HepG2 (cell line): ENCODE data around the gene SLC6A4. TPM values are rescaled to one million over a fixed set of nuclear protein-coding genes. Genes with fewer than 3 reads are reported as not detected.
A peak's percentile ranks its signal among the peaks of the same experiment; 100 is the strongest.

Experiments
- ATAC-seq: fragments of 200-7000 bp; cut with Tn5 transposase; 3 replicates; pipeline ENCODE4 v1.9.1; 2020; ENCODE audit warnings: mild to moderate bottlenecking, moderate library complexity
- BruUV-seq: library from RNA; stranded (reverse); fragments of 400-500 nt; replicated peaks from 2 replicates; lab custom pipeline; 2021; lab: Mats Ljungman, UMichigan
- CTCF ChIA-PET: fragments of 300-600 bp; formaldehyde crosslinking; extraction: SDS; loops from one replicate; lab custom pipeline; 2021; ENCODE audit warnings: low total read pairs, inconsistent platforms, low intra/inter-chr PET ratio; lab: Yijun Ruan, JAX
- POLR2A ChIA-PET: fragments of 350-600 bp; sonication (Branson Sonifier 250); formaldehyde crosslinking; loops from one replicate; lab custom pipeline; 2020; ENCODE audit warnings: antibody characterized with exemption, inconsistent platforms; lab: Yijun Ruan, JAX
- DNase-seq: peaks from one replicate; pipeline ENCODE4 v3.0.0-alpha.2; 2015; ENCODE audit warnings: low spot score
- FAIRE-seq: peaks from 3 replicates; lab custom pipeline; 2011; peaks lifted over from hg19 to GRCh38; lab: Jason Lieb, UNC
- H2AFZ ChIP-seq: one replicate; pipeline ENCODE4 v1.6.1; 2011; ENCODE audit warnings: low read length, inconsistent platforms
- H3K27ac ChIP-seq: fragments of 300-600 bp; 3 replicates; pipeline ENCODE4 v1.8.0; 2011; ENCODE audit warnings: mixed run types, mild to moderate bottlenecking, mixed read lengths, low read length, inconsistent platforms; ENCODE audit not compliant: insufficient read depth; ENCODE audit errors: extremely low read length
- H3K27me3 ChIP-seq, 2 experiments: fragments of 200-600 bp in 1 of 2; 2 replicates in 1 of 2; 3 replicates in 1 of 2; pipeline versions ENCODE4 v1.6.0 to v1.8.0; 2011; ENCODE audit warnings: low read length in 2 of 2, mild to moderate bottlenecking in 2 of 2, moderate library complexity in 2 of 2, inconsistent platforms in 1 of 2; ENCODE audit not compliant: insufficient read depth in 2 of 2, control insufficient read depth in 1 of 2
- H3K36me3 ChIP-seq, 2 experiments: fragments of 200-600 bp in 1 of 2; replicated peaks in 1 of 2; 2 replicates in 1 of 2; 3 replicates in 1 of 2; pipeline versions ENCODE4 v1.5.1 to v1.8.0; 2011; ENCODE audit warnings: low read length in 2 of 2, inconsistent platforms in 1 of 2; ENCODE audit not compliant: insufficient read depth in 2 of 2, control insufficient read depth in 1 of 2
- H3K4me1 ChIP-seq: 2 replicates; pipeline ENCODE4 v1.5.1; 2012; ENCODE audit warnings: low read length, inconsistent platforms; ENCODE audit not compliant: insufficient read depth
- H3K4me2 ChIP-seq: 2 replicates; pipeline ENCODE4 v1.6.0; 2011; ENCODE audit warnings: low read depth, low read length, inconsistent platforms
- H3K4me3 ChIP-seq, 3 experiments: fragments of 200-600 bp in 1 of 3; sonication (generic), shearing (Covaris generic) in 1 of 3; replicated peaks in 1 of 3; 2 replicates each; pipeline ENCODE4 v1.5.1; 2011 to 2016; ENCODE audit warnings: low read length in 3 of 3, inconsistent platforms in 2 of 3, low read depth in 2 of 3, mild to moderate bottlenecking in 2 of 3, control low read depth in 1 of 3, mixed read lengths in 1 of 3; ENCODE audit not compliant: insufficient read depth in 1 of 3
- H3K79me2 ChIP-seq: one replicate; pipeline ENCODE4 v1.6.1; 2011; ENCODE audit warnings: low read length, inconsistent platforms; ENCODE audit not compliant: insufficient read depth
- H3K9ac ChIP-seq: 2 replicates; pipeline ENCODE4 v1.6.0; 2011; ENCODE audit warnings: mild to moderate bottlenecking, low read depth, low read length, inconsistent platforms; ENCODE audit not compliant: insufficient read depth
- H3K9me3 ChIP-seq: 2 replicates; pipeline ENCODE4 v1.5.1; 2012; ENCODE audit warnings: mild to moderate bottlenecking, low read length
- H4K20me1 ChIP-seq: 2 replicates; pipeline ENCODE4 v1.6.0; 2011; ENCODE audit warnings: inconsistent platforms, mild to moderate bottlenecking, low read length, moderate library complexity; ENCODE audit not compliant: insufficient read depth
- ATM ChIP-seq: fragments of 450-650 bp; IDR thresholded peaks from 2 replicates; pipeline ENCODE4 v1.7.1; 2017; ENCODE audit warnings: mild to moderate bottlenecking, borderline replicate concordance
- CHD2 ChIP-seq: IDR thresholded peaks from 2 replicates; pipeline ENCODE4 v1.6.1; 2011; ENCODE audit warnings: low read depth, low read length, improper control_type of control experiment
- MBD4 ChIP-seq: IDR thresholded peaks from 2 replicates; pipeline ENCODE4 v1.6.1; 2012; ENCODE audit warnings: low read length, inconsistent platforms, borderline replicate concordance
- MEIS2 ChIP-seq: sonication (generic); formaldehyde crosslinking; IDR thresholded peaks from 2 replicates; pipeline ENCODE4 v1.9.0; 2021; ENCODE audit warnings: mild to moderate bottlenecking, missing genetic modification reagents
- PHF21A ChIP-seq: sonication (generic); formaldehyde crosslinking; IDR thresholded peaks from 2 replicates; pipeline ENCODE4 v1.5.0; 2020; ENCODE audit warnings: mild to moderate bottlenecking, missing genetic modification reagents
- POGZ ChIP-seq: sonication (generic); formaldehyde crosslinking; IDR thresholded peaks from 2 replicates; pipeline ENCODE4 v1.4.0; 2020; ENCODE audit warnings: mild to moderate bottlenecking, missing genetic modification reagents
- RBAK ChIP-seq: sonication (generic); formaldehyde crosslinking; IDR thresholded peaks from 2 replicates; pipeline ENCODE4 v1.5.1; 2020; ENCODE audit warnings: mild to moderate bottlenecking, missing genetic modification reagents
- ZNF724P ChIP-seq: sonication (generic); formaldehyde crosslinking; IDR thresholded peaks from 2 replicates; pipeline ENCODE4 v1.8.0; 2022; ENCODE audit warnings: missing genetic modification reagents, borderline replicate concordance
- ZNF772 ChIP-seq: sonication (generic); formaldehyde crosslinking; IDR thresholded peaks from 2 replicates; pipeline ENCODE4 v1.5.0; 2020; ENCODE audit warnings: mild to moderate bottlenecking, missing genetic modification reagents
- ZNF781 ChIP-seq: sonication (generic); formaldehyde crosslinking; IDR thresholded peaks from 2 replicates; pipeline ENCODE4 v1.5.1; 2020; ENCODE audit warnings: borderline replicate concordance, mild to moderate bottlenecking, missing genetic modification reagents; ENCODE audit errors: not compliant biosample characterization
- WGBS: methylation state at CpG from one replicate; pipeline ENCODE4 v1.1.6; 2017; ENCODE audit warnings: low lambda C conversion rate; 5-methylcytosine and 5-hydroxymethylcytosine counted together
- in situ Hi-C: cut with HindIII; loops from 2 replicates; pipeline ENCODE4 v1.10.0; 2017; ENCODE audit warnings: low pct_unique_long_range_greater_than_20kb; ENCODE audit not compliant: extremely low pct_ligation_motif_present
- intact Hi-C: fragments of 100-400 bp; cut with micrococcal nuclease; formaldehyde crosslinking; loops from one replicate; pipeline ENCODE4 v1.10.0; 2022; ENCODE audit not compliant: unreplicated experiment
- polyA plus RNA-seq, 8 experiments: library from polyadenylated mRNA; depleted of rRNA in 3 of 8; stranded (reverse) in 7 of 8; unstranded in 1 of 8; fragments of >200 nt; fragmentation: Illumina TruSeq in 4 of 8; extraction: Trizol in 4 of 8; gene quantifications; 2 replicates each; pipeline versions ENCODE4 v1.2.1 to v1.2.3, GENCODE V29; 2011 to 2016; ENCODE audit warnings: low read depth in 4 of 8, missing spikeins in 1 of 8, mixed read lengths in 1 of 8; ENCODE audit not compliant: insufficient read depth in 1 of 8
- total RNA-seq, 5 experiments: library from RNA; depleted of rRNA; stranded (reverse); fragments of >200 nt; fragmentation: Illumina TruSeq; extraction: Trizol; gene quantifications; 2 replicates each; pipeline ENCODE4 v1.2.3, GENCODE V29; 2016; ENCODE audit warnings: low read depth in 1 of 5
- TF ChIP-seq, protein P1 (sequence below): sonication (generic); formaldehyde crosslinking; IDR thresholded peaks from 2 replicates; pipeline ENCODE4 v1.8.0; 2022; ENCODE audit warnings: missing genetic modification reagents, low read depth, mild to moderate bottlenecking, borderline replicate concordance
- TF ChIP-seq, protein P2 (sequence below): sonication (generic); formaldehyde crosslinking; IDR thresholded peaks from 2 replicates; pipeline ENCODE4 v1.4.0; 2020; ENCODE audit warnings: mild to moderate bottlenecking, low read depth, missing genetic modification reagents
- TF ChIP-seq, protein P3 (sequence below): sonication (generic); formaldehyde crosslinking; IDR thresholded peaks from 2 replicates; pipeline ENCODE4 v1.5.1; 2020; ENCODE audit warnings: mild to moderate bottlenecking, moderate library complexity, missing genetic modification reagents

SLC6A4 gene
- total and polyA plus RNA-seq, 2 of the 13 experiments (the other 11 are each of a cell fraction or from before 2014, with no cell fraction given), result 7.6 to 20.3 TPM

DNA sequence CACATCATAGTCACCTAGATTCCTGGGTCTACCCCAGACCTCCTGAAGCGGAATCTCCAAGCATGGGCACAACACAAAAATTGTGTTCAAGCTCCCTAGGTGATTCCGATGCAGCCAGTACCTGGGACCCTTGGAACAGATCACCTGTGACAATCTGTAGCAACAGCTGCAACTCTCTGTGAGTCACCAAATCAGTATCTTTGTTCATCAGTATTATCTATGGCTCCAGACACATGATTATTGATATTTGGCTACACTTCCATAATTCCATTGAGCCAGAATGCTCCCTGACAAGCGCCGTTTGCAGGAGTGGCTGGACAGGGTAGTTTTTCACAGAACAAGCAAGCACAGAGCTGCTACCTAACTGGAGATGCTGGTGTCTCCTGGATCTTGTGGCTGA, 16.2 kb downstream of the SLC6A4 start:
- CTCF ChIA-PET, result no interaction called here
- no peak for TF ChIP-seq PHF21A
- TF ChIP-seq CHD2, result no peak
- no peak for TF ChIP-seq RBAK (CRISPR knock-in tag)
- no peak for TF ChIP-seq POGZ (CRISPR knock-in tag)
- no peak for TF ChIP-seq ZNF772 (CRISPR knock-in tag)
- no peak for TF ChIP-seq ZNF724P (CRISPR knock-in tag)
- TF ChIP-seq ZNF781, result no peak
- TF ChIP-seq, protein P1, sequence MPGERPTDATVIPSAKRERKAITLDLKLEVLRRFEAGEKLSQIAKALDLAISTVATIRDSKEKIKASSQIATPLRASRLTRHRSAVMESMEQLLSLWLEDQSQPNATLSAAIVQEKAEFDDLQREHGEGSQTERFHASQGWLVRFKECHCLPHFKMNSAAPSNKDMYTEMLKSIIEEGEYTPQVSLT (CRISPR knock-in tag), result no peak
- TF ChIP-seq, protein P2, sequence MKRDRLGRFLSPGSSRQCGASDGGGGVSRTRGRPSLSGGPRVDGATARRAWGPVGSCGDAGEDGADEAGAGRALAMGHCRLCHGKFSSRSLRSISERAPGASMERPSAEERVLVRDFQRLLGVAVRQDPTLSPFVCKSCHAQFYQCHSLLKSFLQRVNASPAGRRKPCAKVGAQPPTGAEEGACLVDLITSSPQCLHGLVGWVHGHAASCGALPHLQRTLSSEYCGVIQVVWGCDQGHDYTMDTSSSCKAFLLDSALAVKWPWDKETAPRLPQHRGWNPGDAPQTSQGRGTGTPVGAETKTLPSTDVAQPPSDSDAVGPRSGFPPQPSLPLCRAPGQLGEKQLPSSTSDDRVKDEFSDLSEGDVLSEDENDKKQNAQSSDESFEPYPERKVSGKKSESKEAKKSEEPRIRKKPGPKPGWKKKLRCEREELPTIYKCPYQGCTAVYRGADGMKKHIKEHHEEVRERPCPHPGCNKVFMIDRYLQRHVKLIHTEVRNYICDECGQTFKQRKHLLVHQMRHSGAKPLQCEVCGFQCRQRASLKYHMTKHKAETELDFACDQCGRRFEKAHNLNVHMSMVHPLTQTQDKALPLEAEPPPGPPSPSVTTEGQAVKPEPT (CRISPR knock-in tag), result no peak
- TF ChIP-seq, protein P3, sequence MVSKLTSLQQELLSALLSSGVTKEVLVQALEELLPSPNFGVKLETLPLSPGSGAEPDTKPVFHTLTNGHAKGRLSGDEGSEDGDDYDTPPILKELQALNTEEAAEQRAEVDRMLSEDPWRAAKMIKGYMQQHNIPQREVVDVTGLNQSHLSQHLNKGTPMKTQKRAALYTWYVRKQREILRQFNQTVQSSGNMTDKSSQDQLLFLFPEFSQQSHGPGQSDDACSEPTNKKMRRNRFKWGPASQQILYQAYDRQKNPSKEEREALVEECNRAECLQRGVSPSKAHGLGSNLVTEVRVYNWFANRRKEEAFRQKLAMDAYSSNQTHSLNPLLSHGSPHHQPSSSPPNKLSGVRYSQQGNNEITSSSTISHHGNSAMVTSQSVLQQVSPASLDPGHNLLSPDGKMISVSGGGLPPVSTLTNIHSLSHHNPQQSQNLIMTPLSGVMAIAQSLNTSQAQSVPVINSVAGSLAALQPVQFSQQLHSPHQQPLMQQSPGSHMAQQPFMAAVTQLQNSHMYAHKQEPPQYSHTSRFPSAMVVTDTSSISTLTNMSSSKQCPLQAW (CRISPR knock-in tag), result no peak
- TF ChIP-seq ATM, result no peak
- no peak for TF ChIP-seq MEIS2
- TF ChIP-seq MBD4, result no peak
- Histone ChIP-seq H3K36me3 (peaks cover 0 to 2% of the 10 kb centered on the region in 2 experiments; a peak in 1 of 5 replicates), H3K79me2 (no peaks in the 10 kb centered on the region), H3K9me3 (no peaks in the 10 kb centered on the region), H4K20me1 (no peaks in the 10 kb centered on the region), H3K27ac (peak overlapping the region; percentile 50), H3K9ac (no peak overlapping the region), H3K4me3 (no peak overlapping the region; a peak in 1 of 6 replicates), H3K4me1 (peaks cover 57% of the 10 kb centered on the region), H2AFZ (no peak overlapping the region), H3K4me2 (peak overlapping the region; percentile 56), H3K27me3 (no peaks in the 10 kb centered on the region)
- intact Hi-C loops, result no loop called here
- ATAC-seq (no peak), DNase-seq (no peak), FAIRE-seq (no peak)
- BruUV-seq, result no TSS peak
- 85% methylated on average over 3 of the region's 4 CpGs for WGBS
- POLR2A ChIA-PET, result interaction anchor here (1.1 kb wide), 1 partner anchor 13 kb away, joined by 3 read pairs; no protein-coding TSS in a partner anchor
- in situ Hi-C loops, result no loop called here
